Muscle of leg (tissue), 11 donors: ENCODE data around the gene LY6G5C. TPM values are rescaled to one million over a fixed set of nuclear protein-coding genes. Genes with fewer than 3 reads are reported as not detected.
A peak's percentile ranks its signal among the peaks of the same experiment; 100 is the strongest.

Experiments used
- DNase-seq: peaks from one replicate; pipeline ENCODE4 v3.0.0; 2013
- H3K27ac ChIP-seq: one replicate; pipeline ENCODE4 v1.5.1; 2013; ENCODE audit warnings: mild to moderate bottlenecking, low read length, control low read depth
- H3K27me3 ChIP-seq: one replicate; pipeline ENCODE4 v1.6.1; 2013; ENCODE audit warnings: low read length; ENCODE audit not compliant: control insufficient read depth, insufficient read depth
- H3K36me3 ChIP-seq: one replicate; pipeline ENCODE4 v1.6.1; 2013; ENCODE audit warnings: low read length; ENCODE audit not compliant: control insufficient read depth, insufficient read depth
- H3K4me1 ChIP-seq: one replicate; pipeline ENCODE4 v1.6.1; 2013; ENCODE audit warnings: low read length; ENCODE audit not compliant: control insufficient read depth, insufficient read depth
- H3K4me3 ChIP-seq: one replicate; pipeline ENCODE4 v1.5.1; 2013; ENCODE audit warnings: low read length, control low read depth
- H3K9me3 ChIP-seq: replicated peaks from 2 replicates; pipeline ENCODE4 v1.6.1; 2013; ENCODE audit warnings: low read depth, low read length; ENCODE audit not compliant: control insufficient read depth
- WGBS: methylation state at CpG from one replicate; pipeline ENCODE4 v1.1.5; 2013; ENCODE audit warnings: missing lambda C conversion rate; ENCODE audit not compliant: insufficient coverage; 5-methylcytosine and 5-hydroxymethylcytosine counted together
- polyA plus RNA-seq, 8 donors: library from polyadenylated mRNA; unstranded; fragments of 120-200 nt; gene quantifications; one replicate each; pipeline versions ENCODE4 v1.2.1 to v1.2.3, GENCODE V29; 2013; ENCODE audit warnings: inconsistent platforms in 1 of 8, low replicate concordance in 1 of 8; ENCODE audit not compliant: insufficient read length in 8 of 8, insufficient read depth in 1 of 8
- total RNA-seq: library from RNA; stranded (reverse); fragments of 120-200 nt; gene quantifications from one replicate; pipeline ENCODE4 v1.2.4, GENCODE V29; 2013

The LY6G5C gene
- total and polyA plus RNA-seq, 9 donors, result 0.70 to 3.9 (median 2.2) TPM

GRCh38 chr6:31654574-31655348 is 26.1 kb downstream of the LY6G5C start:
- H3K4me3 ChIP-seq, result no peak overlapping the region
- no peaks in the 10 kb centered on the region for H3K9me3 ChIP-seq
- H3K4me1 ChIP-seq, result peaks cover 33% of the 10 kb centered on the region
- no peaks in the 10 kb centered on the region for H3K27me3 ChIP-seq
- 100% methylated on average over 1 of the region's 8 CpGs for WGBS
- peaks cover 28% of the 10 kb centered on the region for H3K36me3 ChIP-seq
- DNase-seq, result no peak
- no peak overlapping the region for H3K27ac ChIP-seq

- WGBS, result 0% methylated on average over 23 of the region's 37 CpGs
- Histone ChIP-seq H3K9me3 (no peaks in the 10 kb centered on the region), H3K4me1 (peaks cover 18% of the 10 kb centered on the region), H3K36me3 (peaks cover 41% of the 10 kb centered on the region), H3K27me3 (no peaks in the 10 kb centered on the region), H3K4me3 (peak overlapping the region; percentile 94), H3K27ac (peak overlapping the region; percentile 100)
- peak; percentile 98 for DNase-seq
Measured at GRCh38 chr6:31652925-31653724, 27.7 kb downstream of the LY6G5C start.

DNA sequence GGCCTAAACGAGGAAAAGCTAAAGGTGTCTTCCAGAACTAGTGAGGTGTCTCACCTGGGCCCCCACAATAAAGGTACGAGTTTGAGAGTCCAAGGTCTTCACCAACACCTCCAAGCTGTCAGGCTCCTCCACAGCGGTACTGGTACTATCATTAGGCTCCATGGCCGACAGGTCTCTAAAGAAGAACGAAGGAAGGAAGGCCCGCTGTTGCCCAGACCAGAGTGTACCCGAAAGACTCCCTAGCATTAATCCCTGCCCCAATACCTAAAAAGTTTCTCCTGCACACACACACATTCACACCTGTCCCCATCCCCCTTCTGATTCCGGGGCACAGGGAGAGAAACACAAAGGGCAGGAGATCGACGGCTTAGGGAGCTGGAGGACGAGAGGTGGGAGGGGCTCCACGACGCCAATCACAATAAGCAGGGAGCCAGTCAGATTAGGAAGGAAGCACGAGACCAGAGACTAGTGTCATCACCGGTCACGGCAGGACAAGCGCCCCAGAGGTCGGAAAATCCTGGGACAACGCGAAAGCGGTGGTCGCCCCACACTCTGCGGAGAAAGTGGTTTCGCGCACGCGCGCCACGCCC is 29.2 kb downstream of the LY6G5C start:
- Histone ChIP-seq H3K9me3 (no peaks in the 10 kb centered on the region), H3K27ac (peak overlapping the region; percentile 100), H3K4me1 (peaks cover 17% of the 10 kb centered on the region), H3K4me3 (peak overlapping the region; percentile 94), H3K36me3 (peaks cover 41% of the 10 kb centered on the region), H3K27me3 (no peaks in the 10 kb centered on the region)
- DNase-seq, result peak; percentile 93
- WGBS, result 0% methylated on average over 24 of the region's 29 CpGs

- 96% methylated on average over 8 of the region's 9 CpGs for WGBS
- no peak overlapping the region for H3K4me3 ChIP-seq
- peaks cover 89% of the 10 kb centered on the region for H3K36me3 ChIP-seq
- H3K4me1 ChIP-seq, result no peaks in the 10 kb centered on the region
- no peak overlapping the region for H3K27ac ChIP-seq
- no peaks in the 10 kb centered on the region for H3K27me3 ChIP-seq
- no peaks in the 10 kb centered on the region for H3K9me3 ChIP-seq
- DNase-seq, result no peak
Measured at GRCh38 chr6:31645325-31645724, 35.5 kb downstream of the LY6G5C start.

GRCh38 chr6:31643818-31644454 is 36.9 kb downstream of the LY6G5C start:
- DNase-seq, result no peak
- H3K9me3 ChIP-seq, result no peaks in the 10 kb centered on the region
- H3K4me3 ChIP-seq, result no peak overlapping the region
- H3K27ac ChIP-seq, result no peak overlapping the region
- WGBS, result 96% methylated on average over 10 of the region's 17 CpGs
- peaks cover 4% of the 10 kb centered on the region for H3K4me1 ChIP-seq
- peaks cover 93% of the 10 kb centered on the region for H3K36me3 ChIP-seq
- no peaks in the 10 kb centered on the region for H3K27me3 ChIP-seq

DNA sequence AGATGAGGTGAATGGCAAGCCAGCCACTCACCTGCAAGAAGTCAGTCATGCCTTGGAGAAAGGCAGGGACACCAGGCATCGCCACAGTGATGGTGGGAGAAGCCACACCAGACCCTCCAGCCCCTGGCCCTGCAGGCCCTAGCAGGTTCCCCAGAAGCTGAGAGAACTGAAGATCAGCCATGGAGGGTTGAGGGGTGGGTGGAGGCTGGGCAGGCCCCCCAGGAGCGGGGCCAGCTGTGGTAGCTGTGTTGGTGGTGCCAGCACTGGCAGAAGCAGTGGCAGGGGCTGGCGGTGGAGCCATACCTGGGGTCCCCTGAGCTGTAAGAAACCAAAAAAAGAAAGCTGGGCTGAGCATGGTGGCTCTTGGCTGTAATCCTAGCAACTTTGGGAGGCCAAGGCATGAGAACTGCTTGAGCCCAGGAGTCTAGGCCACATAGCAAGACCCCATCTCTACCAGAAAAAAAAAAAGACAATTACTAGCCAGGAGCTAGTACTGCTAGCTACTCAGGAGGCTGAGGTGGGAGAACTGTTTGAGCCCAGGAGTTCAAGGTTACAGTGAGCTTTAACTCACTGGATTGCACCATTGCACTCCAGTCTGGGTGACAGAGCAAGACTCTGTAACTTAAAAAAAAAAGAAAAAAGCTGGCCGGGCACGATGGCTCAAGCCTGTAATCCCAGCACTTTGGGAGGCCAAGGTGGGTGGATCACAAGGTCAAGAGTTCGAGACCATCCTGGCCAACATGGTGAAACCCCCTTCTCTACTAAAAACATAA is 37.9 kb downstream of the LY6G5C start:
- Histone ChIP-seq H3K27ac (no peak overlapping the region), H3K27me3 (no peaks in the 10 kb centered on the region), H3K36me3 (peaks cover 88% of the 10 kb centered on the region), H3K9me3 (no peaks in the 10 kb centered on the region), H3K4me1 (peaks cover 4% of the 10 kb centered on the region), H3K4me3 (no peak overlapping the region)
- no peak for DNase-seq
- WGBS, result 95% methylated on average over 2 of the region's 6 CpGs

- no peak overlapping the region for H3K27ac ChIP-seq
- H3K4me1 ChIP-seq, result peaks cover 12% of the 10 kb centered on the region
- no peak for DNase-seq
- no peaks in the 10 kb centered on the region for H3K9me3 ChIP-seq
- peaks cover 90% of the 10 kb centered on the region for H3K36me3 ChIP-seq
- WGBS, result no CpG with 5 or more reads among the region's 4 CpGs
- H3K27me3 ChIP-seq, result no peaks in the 10 kb centered on the region
- no peak overlapping the region for H3K4me3 ChIP-seq
Measured at GRCh38 chr6:31641370-31641769, 39.5 kb downstream of the LY6G5C start.

GRCh38 chr6:31640612-31641011 is 40.3 kb downstream of the LY6G5C start:
- H3K27me3 ChIP-seq, result no peaks in the 10 kb centered on the region
- H3K4me3 ChIP-seq, result no peak overlapping the region
- 89% methylated on average over 3 of the region's 6 CpGs for WGBS
- H3K9me3 ChIP-seq, result no peaks in the 10 kb centered on the region
- peaks cover 12% of the 10 kb centered on the region for H3K4me1 ChIP-seq
- H3K27ac ChIP-seq, result no peak overlapping the region
- H3K36me3 ChIP-seq, result peaks cover 90% of the 10 kb centered on the region
- DNase-seq, result no peak

- no peak for DNase-seq
- peaks cover 12% of the 10 kb centered on the region for H3K4me1 ChIP-seq
- H3K27ac ChIP-seq, result peak overlapping the region; percentile 13
- no peaks in the 10 kb centered on the region for H3K9me3 ChIP-seq
- peaks cover 92% of the 10 kb centered on the region for H3K36me3 ChIP-seq
- no peak overlapping the region for H3K4me3 ChIP-seq
- H3K27me3 ChIP-seq, result no peaks in the 10 kb centered on the region
- no CpG with 5 or more reads among the region's 10 CpGs for WGBS
Measured at GRCh38 chr6:31639449-31639861, 41.4 kb downstream of the LY6G5C start.
